HG02973 (cell line): ENCODE results near the gene CATSPER1.
"Not testable (repeated sequence)": the region's sequence is repeated elsewhere in the genome, so short reads cannot be mapped to it uniquely, and the experiment has no call there.

Experiments
- ATAC-seq: cut with Tn5 transposase; IDR thresholded peaks from one replicate; pipeline ENCODE4 v1.9.1; 2021; ENCODE audit warnings: moderate library complexity; ENCODE audit not compliant: unreplicated experiment

Gene CATSPER1

DNA sequence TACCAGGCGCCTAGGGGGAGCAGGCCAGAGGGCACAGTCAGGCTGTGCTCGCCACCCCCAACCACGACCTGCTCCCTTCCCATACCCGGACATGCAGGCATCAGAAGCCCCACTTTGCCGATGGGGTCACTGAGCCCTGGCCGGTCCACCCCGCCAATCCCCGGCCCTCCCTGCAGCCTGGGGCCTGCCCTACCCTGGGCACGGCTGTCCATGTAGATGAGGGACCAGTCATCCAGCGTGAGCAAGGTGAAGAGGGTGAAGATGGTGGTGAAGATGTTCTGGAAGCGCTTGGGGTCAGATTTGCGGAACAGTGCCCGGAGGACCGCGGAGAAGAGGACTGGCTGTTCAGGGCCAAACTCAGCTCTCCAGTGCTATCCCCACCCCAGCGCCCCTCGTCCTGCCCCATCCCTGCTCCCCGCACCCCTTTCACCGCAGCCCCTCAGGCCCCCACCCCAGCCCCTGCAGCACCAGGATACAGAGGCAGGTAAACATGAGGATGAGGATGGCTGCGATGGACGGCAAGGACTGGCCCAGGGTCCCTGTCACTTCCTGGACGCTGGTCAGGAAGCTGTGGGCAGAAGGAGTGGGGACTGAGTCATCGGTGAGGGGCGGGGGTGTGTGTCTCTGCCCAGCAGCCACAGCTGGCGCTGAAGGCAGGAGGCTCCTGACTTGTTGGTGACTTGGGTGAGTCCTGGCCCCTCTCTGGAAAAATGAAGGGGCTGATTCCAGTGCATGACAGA, 5.5 kb downstream of the CATSPER1 start:
- no peak for ATAC-seq

DNA sequence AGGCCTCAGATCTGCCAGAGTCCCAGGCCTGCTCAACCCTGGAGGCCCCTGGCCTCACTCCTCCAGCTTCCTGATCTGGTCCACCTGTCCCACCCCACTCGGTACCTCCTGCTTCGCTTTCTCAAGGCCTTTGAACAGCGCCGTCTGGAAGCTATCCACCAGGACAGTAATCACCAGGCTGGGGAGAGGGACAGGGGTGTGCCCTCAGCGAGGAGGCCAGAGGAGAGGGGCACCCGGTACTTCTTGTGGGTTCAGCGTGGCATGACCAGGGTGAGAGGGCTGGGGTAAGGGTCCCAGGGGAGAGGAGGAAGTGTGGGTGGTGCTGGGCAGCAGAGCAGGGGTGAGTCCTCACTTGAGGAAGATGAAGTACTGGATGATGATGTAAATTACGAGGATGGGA, 6.1 kb downstream of the CATSPER1 start:
- ATAC-seq = no peak

DNA sequence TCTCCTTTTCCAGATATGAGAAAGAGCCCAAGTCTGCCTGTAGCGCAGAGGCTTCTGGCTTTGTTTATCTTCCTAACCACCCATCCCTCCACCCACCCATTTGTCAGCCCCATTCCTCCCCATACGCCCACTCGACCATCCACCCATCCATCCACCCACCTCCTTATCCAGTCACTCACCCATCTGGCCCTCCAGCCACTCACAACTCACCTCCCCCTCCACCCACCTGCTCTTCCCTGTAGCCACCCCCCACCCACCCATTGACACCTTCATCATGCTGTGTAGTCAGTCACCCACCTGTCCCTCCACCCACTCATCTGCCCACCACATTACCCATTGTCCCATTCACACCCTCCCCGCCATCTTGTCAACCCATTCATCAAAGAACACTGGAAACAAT, 9.0 kb downstream of the CATSPER1 start:
- ATAC-seq = no peak

DNA sequence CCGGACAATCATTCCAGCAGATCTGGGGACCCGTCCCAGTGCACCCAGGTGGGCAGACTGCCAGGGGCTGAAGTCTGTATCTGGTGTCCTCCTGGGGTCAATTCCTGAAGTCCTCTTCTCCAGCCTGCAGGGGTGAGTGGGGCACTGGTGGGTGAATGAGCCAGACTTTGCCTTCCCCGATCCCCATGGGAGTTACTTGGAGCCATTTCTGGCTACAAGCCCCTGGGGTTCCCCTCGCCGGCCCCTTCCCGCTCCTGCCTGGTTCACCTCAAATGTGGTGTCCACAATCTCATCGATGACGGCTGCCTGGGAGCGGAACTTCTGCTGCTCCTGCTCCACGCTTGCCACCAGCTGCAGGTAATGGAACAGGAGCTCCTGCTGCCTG, 9.5 kb downstream of the CATSPER1 start:
- no peak for ATAC-seq

DNA sequence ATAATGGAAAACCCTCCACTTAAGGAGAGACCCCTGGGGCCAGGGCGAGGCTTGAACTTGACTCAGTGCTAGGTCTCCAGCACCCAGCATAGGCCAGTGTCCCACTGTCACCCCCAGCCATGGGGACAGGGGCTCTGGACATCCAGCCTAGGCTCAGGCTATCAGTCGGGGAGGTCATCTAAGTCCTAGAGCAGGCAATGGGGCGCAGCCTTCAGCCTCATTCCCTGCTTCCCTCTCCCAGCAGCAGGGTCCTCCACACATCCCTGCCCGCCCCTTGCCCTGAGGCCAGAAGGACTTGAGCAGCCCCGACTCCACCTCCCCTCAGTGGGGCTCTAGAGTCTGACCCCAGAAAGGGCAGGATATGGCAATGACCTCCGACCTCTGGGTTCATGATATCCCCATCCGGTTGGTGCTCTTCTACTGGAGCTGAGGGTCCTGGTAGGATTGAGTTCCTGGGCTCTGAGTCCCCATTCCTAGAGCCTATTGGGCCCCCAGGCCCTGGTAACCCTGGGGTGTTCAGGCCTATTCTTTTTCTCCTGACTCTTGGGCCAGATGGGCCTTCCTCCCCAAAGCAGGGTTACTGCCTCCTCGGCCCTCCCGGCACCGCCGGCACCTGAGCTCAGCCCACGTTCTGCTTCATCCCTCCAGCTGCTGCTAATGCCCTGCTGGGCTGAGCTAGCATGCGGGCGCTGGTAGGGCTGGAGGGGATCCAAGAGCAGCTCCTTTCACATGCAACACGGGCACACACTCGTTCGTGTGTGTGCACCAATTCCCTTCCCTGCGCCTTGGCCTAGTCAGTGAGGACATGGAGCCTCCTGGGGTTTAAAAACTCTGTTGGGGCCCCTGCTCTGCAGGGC, 10.1 kb downstream of the CATSPER1 start:
- no peak for ATAC-seq

DNA sequence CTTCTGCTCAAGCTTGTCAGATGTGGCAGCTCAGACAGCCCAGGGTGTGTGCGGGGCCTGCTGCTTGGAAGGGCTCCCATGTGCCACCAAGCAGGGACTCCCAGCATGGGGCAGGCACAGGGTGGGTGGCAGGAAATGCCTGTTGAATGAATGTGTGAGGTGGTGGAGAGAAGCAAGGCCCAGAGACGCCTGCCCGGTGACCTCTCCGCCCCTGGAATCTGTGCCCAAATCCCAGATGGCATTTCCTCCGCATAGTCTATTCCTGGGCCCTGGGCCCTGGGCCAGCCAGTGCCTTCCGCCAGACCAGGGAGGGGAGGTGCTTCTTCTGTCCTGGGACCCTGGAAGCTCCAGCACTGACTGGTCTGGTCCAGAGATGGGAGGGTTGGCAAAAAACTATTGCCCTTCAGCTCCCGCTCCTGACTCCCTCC, 10.8 kb downstream of the CATSPER1 start:
- ATAC-seq = no peak

DNA sequence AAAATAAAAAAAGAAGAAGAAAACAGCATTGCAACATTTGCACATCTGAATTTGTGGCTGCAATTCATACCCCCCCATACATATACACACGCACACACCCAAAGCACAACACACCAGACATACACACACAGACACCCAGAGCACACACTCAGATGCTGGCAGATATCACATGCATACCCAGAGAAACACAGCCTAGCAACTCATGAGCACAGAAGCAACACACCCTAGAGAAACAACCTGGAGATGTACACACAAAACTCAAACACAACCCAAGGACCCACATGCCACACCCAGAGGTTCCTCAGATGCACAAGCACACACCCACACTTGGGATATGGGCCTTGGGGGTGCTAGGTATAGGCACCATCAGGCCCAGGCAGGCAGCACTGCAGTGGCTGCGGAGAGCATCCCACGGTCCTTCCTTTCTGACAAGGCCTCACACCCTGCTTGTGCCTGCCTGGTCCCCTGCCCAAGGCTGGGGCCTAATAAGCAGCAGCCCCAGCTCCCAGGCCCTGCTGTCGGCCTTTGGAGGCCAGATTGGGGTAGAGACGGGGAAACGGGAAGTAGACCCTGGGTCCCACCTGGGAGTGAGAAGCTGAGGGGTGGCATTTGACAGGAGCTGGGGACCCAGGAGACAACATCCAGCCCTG, 11.3 kb downstream of the CATSPER1 start:
- no peak for ATAC-seq

DNA sequence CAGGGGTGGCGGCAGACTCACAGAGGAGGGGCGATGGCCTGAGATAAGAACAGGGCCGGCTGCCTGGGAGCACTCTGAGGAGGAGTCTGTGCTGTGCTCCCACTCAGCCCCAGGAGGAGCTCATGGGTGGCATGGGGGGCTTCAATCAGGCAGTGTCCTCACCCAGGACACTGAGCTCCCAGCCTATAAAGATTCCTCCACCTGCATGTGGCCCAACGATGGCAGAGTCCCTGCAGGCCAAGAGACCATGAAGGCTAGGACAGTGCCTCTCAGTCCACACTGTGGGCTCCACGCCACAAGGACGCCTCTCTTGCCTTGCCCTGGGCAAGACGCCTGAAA, 12.5 kb downstream of the CATSPER1 start:
- no peak for ATAC-seq

DNA sequence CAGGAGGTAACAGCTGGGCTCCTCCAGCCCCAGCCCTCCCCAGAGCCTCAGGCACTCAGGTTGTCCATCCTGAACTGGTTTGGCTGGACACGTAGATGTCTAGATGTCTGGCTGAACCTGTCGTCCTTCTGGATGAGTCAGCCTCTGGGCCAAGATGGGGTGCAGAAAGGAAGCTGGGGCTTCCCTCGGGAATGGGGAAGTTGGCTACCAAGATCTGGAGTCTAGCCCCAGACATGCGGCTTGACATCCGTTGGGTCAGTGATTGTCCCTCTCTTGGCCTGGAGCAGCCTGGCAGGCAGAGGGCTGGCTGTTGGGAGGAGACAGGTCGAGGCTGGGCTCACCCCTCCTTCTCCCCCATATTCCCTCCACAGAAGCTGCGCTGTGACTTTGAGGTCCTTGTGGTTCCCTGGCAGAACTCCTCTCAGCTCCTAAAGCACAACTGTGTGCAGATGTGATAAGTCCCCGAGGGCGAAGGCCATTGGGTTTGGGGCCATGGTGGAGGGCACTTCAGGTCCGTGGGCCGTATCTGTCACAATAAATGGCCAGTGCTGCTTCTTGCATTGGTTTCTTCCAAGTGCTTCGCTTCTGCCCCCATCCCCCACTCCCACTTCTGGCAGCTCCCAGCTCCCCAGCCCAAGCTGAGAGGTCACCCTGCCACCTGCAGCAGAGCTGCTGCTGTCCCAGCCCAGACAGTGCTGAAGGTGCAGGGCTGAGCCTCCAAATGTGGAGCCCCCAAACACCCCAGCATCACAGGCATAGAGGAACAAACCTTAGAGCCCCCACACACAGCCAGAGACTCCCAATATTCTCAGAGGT, 13.1 kb downstream of the CATSPER1 start:
- no peak for ATAC-seq

DNA sequence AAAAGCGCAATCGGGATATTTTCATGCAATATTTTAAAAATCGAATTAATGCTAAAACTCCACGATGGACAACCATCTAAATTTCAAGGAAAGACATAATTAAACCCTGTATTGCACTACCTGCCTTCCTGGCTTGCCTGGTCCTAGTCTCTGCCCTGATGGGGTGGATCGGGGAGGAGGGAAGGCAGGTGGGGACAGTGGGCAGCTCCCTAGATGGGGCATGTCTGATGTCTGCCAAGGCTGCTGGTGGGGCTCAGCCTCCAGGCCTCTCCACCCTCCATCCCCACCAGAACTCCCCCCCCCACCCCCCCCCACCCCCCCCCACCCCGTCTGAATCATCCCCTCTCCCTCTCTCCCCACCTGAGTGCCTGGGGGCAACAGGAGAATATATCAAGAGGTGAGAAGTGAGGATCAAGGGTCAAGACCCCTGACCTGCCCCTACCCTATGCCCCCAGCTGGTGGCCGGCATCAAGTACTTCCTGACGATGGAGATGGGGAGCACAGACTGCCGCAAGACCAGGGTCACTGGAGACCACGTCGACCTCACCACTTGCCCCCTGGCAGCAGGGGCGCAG, 13.8 kb downstream of the CATSPER1 start:
- no peak for ATAC-seq

DNA sequence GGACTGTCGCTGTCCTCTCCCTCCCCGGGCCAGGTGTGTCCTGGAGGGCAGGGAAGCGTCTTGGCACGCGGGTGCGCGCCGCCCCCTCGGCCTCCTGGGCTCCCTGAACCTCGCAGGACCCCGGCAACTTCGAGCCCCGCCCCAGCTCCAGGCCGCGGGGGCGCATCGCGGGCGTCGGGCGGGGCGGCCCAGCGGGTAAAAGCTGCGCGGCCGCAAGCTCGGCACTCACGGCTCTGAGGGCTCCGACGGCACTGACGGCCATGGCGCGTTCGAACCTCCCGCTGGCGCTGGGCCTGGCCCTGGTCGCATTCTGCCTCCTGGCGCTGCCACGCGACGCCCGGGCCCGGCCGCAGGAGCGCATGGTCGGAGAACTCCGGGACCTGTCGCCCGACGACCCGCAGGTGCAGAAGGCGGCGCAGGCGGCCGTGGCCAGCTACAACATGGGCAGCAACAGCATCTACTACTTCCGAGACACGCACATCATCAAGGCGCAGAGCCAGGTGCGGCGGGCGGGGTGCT, 14.4 kb downstream of the CATSPER1 start, which contains the start of gene CST6:
Gene CST6, plus strand, starts transcription at position 224 of the 519 bp plus-strand sequence. Its CDS starts 37 bp downstream, at position 261.
- ATAC-seq = no peak

DNA sequence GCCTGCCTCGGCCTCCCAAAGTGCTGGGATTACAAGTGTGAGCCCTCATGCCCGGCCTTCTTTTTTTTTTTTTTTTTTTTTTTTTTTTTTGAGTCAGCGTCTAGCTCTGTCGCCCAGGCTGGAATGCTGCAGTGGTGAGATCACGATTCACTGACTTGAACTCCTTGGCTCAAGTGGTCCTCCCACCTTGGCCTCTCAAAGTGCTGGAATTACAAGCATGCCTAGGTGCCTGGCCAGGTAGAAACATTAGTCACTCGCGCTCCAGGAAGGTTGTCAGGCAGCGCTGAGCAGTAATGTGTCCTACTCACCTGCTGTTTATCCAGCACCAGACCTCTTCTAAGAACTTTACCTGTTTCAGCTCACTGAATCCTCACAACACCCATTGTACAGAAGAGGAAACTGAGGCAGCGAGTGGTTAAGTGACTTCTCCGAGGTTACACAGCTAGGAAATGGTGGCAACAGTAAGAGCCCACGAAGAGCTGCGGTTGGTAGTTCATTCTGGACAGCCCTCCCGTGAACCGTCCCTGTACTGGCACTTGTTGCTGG, 15.0 kb downstream of the CATSPER1 start:
- ATAC-seq = no peak

DNA sequence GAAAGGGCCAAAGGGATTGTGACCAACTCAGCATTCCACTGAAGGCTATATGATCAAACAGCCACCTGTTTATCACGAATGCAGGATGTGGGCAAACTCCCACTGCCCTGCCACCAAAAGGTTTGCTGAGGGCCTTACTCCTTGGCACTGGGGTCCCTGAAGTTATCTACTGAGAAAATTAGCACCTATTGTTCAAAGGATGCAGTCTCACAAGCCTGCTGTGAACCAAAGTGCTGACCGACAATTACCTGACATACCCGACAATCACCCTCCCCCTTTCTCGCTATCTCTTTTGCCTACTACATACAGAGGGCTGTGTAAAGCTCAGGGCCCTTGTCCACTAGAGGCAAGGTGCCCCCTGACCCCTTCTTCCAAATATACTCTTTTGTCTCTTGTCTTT, 16.2 kb downstream of the CATSPER1 start:
- not testable (repeated sequence) for ATAC-seq

DNA sequence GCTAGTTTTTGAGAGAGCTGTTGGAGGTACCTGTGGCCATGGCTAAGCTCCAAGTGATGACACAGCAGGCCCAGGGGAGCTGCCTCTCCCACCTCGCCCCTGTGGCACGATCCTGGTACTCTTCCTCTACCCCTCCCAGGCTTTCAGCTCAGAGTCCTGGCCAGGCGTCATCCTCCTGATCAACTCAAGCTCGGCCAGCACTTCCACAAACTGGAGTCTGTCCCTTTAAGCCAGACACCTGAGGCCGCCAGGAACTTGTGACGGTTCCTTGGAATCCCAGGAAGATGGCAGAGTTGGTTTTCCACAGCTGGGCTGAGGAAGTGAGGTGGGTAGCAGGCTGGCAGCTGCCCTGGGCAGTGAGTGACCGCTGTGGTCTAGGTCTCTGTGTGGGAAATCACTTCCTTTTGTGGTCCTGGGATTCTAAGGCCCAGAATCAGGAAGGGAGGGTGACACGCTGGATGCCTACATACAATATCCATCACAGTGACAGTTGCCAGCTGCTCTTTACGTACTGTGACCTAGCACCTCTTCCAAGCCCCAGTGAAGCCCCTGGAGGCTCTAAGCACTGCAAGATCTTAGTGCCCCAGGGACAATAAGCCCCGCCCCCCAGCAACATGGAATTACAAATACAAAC, 17.7 kb downstream of the CATSPER1 start:
- ATAC-seq = no peak

DNA sequence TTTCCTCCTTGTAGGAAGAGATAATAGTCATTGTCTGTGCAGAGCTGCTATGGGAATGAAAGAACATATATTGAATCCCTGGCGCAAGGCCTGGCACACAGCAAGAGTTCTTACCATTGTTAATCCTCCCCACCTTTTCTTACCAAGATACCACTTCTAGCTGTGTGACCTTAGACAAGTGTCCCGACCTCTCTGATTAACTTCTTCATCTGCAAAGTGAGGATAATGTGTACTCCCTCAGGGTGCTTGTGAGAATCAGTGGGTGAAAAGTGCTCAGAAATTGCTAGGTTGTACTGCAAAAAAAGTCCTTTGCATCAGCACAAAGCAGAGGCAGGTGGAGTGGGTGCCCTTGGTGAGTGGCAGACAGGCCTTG, 18.2 kb downstream of the CATSPER1 start:
- no peak for ATAC-seq

DNA sequence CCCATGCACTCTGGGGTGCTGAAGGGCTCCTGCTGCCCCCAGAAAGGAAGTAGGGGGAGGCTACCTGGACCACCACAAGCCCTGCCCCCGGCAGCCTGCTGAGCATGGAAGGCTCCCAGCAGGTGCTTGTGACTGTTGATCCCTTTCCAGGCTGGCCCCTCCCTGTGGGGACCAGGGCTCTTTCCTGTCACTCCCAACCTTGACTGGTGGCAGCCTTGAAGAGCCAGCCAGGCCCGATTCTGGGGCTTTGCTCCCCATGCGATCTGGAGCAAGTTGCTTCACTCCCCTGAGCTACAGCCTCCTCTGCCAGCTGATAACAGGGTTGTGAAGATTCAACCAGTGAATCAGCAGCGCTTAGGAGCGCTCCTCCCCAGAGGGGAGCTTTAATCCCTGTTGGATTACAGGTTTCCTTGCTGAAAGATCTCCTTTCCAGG, 19.1 kb downstream of the CATSPER1 start:
- ATAC-seq = no peak

DNA sequence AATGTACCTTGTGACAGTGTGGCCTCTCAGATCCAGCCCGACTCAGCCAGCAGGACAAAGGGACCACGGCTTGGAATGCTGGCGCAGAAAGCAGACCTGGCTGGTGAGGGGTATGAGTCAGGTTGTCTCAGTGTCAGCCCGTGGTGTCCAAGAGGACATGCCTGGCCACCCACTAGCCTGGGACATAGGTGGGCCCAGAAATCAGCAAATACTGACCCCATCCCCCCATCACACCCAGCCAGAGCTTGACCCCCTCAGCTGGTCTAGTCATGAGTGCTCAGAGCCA, 19.4 kb downstream of the CATSPER1 start:
- no peak for ATAC-seq

DNA sequence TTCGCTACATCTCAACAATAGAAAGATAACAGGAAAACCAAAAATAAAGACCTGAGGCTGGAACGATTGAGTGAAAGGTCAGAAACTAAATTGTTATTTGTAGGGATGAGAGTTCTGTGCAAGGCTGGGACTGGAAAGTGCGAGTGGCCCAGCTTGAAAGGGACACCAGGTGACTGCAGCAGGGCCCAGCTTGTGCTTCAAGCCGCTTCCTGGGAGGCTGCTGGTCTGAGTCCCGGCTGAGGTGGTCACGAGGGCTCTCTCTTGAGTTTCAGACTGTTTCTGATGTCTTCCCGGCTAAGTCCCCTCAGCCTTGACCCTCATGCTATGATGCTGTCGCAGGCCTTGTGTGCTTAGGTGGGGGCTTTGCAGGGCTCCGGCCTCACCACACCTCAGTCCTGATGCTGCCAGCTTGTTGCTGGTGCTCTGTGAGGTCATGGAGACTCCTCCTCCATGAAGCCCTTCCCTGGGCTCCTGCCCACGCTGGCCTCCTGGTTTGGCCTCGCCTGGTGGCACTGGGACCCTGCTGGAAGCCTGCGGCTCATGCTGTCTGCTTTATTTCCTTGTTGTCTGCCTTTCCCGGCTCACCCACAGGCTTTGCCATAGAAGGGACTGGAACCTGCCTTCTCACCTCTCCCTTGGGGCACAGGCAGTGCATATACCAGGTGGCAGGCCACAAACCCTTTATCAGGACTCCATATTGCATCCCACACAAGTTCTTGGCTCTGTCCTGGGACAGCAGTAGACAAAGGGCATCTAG, 20.0 kb downstream of the CATSPER1 start:
- ATAC-seq = no peak

DNA sequence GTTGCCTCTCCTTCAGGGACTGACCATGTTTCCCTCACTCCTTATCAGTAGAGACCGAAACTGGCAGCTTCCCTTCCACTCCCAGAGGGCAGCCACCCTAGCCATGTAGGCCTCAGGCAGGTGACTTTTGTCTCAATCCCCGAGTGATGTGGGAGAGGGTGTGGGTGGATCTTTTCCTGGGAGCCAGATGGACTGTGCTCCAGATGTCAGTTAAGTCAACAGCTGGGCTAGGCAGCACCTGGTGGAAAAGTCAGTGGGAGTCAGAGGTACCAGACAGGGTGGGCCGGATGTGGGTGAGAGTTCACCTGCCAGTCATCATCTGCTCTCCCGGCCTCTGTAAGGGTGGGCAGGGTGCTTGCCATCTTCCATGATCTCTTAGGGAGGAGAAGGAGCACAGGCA, 22.1 kb downstream of the CATSPER1 start:
- no peak for ATAC-seq
